HUDEP-2 (cell line): ENCODE results near the gene SRRM2.

Experiments used
- DNase-seq, 76 experiments: peaks; one replicate each; lab custom pipeline; 2025; ENCODE audit not compliant: unreplicated experiment in 76 of 76; lab: John Stamatoyannopoulos, UW

SRRM2 gene

GRCh38 chr16:2817340-2818271, 65.2 kb downstream of the SRRM2 start:
- DNase-seq, result no peak

- no peak for DNase-seq
Measured at GRCh38 chr16:2818272-2818876, 65.9 kb downstream of the SRRM2 start.

GRCh38 chr16:2819179-2819938, 66.9 kb downstream of the SRRM2 start:
- DNase-seq, result no peak

- DNase-seq, result no peak
Measured at GRCh38 chr16:2819939-2820835, 67.7 kb downstream of the SRRM2 start.
